GM18517 (cell line): ENCODE data around the gene ADD3.

Source experiments
- ATAC-seq: cut with Tn5 transposase; IDR thresholded peaks from one replicate; pipeline ENCODE4 v1.9.1; 2021; ENCODE audit warnings: mild to moderate bottlenecking, moderate library complexity; ENCODE audit not compliant: unreplicated experiment

The ADD3 gene

DNA sequence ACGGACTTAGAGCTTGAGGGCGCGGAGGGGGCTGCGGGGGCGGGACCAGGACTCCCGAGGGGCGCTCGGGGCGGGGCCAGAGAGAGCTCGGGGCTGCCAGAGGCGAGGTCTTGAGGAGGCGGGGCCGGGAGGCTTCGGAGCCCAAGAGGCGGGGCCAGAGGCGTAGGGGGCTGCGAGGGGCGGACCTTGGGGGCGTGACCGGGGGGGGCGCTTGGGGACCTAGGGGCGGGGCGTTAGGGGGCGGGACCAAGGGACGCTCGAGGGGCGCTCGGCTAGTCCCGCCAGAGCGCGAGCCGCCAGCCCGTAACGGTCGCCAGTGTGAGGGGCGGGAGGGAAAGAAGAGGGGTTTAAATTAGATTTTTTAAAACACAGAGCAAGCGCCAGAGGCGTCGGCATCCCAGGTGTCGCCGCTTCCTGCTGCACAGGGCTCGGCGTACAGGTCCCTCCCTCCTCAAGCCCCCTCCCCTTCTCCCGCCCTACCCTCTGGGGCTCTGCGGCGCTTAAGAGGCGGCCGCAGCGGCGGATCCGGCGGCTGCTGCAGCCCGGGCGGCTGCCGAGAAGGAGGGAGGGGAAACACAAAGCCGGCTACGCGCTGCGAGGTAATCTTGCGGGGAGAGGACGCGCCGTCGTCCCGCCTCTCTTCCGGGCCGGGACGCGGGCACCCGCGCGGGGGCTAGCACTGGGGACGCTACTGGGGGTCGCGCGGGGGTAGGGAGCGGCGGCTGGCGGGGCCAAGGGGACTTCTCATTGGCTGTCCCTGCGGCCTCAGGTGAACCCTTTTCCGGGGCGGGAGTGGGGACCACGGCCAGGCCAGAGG, at the start of gene ADD3:
Gene ADD3 (plus strand): TSS at position 284 of the 817 bp plus-strand sequence. CDS start 92,670 bp downstream, outside the sequence.
- peak; percentile 49 for ATAC-seq

GRCh38 chr10:109958059-109958458, 49.7 kb upstream of the ADD3 start:
- no peak for ATAC-seq

DNA sequence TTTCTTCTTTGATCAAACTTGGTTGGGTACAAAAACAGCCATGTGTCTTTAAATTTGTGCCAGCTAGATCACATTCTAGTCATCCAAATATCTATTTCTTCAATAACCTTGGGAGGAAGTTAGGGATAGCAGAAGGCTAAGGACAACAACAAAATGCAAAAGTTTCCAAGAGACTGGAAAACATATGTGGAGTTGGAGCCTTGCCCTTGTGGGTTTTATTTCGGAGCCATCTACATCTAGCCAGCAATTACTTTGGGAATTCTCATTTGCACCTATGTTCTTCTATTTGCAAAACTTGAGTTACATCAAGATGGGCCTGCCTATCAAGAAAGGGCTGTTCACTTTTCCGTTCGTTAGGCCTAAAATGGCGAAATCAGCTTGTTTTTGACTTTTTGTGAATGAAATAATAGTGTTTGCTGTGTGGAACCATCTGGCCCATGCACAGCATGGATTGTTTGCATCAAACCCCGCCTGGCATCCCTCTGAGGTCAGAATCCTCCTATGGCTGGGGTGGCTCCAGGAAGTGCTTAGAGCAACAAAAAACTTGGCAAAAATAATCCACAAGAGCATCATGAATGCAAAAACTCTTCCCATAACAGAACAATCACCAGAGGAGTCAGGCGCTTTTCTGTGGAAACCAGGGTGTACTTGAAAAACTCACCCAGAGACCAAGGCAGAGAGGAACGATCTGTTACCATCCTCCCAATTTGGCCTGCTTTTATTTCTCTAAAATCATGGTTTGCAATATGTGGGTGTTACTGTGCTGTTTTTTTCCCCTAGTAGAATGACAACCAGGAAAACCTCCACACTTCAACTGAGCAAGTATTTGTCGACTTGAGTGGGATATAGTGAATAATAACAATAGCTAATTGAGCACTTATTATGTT, 48.3 kb upstream of the ADD3 start:
- ATAC-seq: no peak

DNA sequence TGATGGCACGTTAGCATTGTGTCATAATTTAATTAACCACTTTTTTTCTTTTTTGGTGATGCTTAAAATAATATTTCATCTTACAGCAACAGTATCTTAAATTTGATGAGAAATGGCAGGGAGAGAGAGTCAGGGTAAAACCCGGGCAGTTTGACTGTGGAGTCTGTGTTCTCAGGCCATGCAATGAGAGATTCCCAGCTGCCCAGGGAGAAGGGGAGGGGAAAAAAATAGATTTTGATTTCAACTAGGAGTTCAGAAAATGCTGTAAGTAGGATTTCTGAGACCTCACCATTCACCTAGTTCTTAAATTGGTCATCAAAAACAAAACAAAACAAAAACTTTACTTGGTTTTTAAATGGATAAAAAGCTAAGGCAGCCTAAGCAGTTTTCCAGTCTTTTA, 47.1 kb upstream of the ADD3 start:
- no peak for ATAC-seq

DNA sequence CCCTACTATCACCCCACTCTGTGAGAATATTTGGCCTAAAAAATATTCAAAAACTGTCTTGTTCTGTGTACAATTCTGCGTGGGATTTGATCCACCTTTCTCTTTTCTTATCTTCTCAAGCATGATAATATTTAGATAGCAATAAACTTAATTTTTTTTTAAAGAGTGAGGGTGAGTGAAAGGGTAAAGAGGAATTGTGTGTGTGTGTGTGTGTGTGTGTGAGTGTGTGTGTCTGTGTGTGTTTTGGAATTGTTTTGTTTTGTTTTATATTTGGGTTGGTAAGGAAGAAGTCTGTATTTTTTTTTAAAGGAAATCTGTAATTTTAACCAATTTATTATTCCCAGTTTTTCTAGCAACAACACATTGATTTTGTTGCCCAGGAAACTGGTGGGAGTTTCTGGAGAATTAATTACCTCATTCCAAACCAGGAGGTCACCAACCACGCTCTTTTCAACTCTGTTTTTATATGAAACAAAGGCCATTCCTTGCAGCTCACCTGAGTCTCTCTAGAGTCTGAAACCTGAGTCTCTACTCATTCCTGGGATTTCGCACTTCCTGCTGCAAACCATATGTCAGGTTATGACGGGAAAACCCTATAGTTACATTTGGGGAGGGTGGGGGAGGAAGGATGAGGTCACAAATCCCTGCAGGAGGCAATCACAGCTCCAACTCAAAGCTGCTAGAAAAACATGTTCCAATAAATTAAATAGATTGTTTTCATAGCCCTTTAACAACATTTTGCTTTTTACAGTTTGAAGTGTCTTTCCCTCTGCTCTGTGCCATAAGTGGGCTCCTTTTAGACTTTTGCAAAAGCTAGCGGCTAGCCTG, 46.4 kb upstream of the ADD3 start:
- ATAC-seq: no peak

DNA sequence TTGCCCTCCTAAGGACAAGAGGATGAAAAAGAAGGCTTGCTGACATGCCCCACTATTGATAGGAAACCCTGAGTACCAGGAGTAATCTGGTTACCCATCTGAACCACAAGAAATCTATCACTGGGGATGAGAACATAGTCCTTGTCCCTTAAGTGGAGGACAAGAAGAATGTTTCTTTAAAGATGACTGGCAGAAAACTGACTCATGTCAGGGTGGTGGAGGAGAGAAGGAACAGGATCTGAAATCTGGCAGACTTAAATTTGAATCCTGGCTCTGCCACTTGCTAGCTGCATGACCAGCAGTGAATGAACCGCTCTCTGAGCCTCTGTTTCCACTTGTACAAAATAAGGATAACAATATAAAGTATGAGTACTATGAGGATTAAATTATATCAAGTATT, 45.5 kb upstream of the ADD3 start:
- no peak for ATAC-seq

GRCh38 chr10:109963439-109963838, 44.3 kb upstream of the ADD3 start:
- no peak for ATAC-seq

- no peak for ATAC-seq
Measured at GRCh38 chr10:109964318-109964717, 43.5 kb upstream of the ADD3 start.

- ATAC-seq: no peak
Measured at GRCh38 chr10:109966961-109967738, 40.6 kb upstream of the ADD3 start.

DNA sequence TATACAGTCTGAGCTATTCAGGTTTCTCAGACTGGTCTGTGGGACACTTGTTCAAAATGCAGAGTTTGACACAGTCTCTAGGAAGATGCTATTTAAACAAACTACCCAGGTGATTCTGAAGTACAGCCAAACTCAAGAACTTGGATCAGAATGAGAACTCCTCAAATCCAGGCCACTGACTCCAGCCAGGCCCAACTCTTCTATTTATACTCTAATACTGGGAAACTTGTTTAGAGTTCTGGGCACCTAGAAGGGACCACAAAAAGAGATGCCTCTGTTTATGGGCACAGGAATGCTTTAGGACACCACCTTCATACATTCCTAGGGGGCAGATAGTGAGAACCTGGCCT, 40.1 kb upstream of the ADD3 start:
- ATAC-seq: no peak

DNA sequence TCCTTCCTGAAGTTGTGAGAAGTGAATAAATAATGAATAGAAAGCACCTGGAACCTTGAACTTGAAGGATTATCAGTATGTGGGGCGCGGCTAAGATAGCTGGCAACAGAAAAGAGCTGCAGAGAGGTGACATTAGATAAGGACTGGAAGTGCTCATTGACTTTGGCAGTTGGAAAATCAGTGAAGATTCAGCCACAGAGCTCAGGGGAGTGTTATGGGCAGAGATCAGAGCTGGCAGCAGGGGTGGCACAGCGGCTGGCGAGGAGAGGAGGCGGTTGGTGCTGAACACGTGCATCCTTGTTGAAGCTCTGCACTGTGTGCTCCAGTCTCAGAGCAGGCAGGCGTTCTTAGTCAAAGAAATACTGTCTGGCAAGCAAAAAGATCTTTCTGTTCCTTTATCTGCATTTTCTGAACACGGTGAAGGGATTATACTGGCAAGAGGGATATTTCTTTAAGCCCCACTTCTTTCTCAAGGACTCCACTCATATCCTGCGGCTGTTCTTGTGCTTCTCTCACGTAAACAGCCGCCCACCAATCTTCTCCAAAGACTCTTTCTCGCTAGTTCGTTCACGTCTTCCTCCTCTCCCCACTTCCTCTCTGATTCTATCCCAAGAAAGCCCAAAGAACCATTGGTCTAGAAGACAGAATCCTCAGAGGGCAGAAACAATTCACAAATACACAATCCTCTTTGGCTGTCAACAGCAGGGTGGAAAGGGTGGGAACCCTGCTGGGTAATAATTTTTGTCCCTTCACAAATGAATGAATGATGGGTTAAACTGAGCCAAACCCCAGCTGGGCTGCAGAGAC, 38.6 kb upstream of the ADD3 start:
- ATAC-seq: no peak

DNA sequence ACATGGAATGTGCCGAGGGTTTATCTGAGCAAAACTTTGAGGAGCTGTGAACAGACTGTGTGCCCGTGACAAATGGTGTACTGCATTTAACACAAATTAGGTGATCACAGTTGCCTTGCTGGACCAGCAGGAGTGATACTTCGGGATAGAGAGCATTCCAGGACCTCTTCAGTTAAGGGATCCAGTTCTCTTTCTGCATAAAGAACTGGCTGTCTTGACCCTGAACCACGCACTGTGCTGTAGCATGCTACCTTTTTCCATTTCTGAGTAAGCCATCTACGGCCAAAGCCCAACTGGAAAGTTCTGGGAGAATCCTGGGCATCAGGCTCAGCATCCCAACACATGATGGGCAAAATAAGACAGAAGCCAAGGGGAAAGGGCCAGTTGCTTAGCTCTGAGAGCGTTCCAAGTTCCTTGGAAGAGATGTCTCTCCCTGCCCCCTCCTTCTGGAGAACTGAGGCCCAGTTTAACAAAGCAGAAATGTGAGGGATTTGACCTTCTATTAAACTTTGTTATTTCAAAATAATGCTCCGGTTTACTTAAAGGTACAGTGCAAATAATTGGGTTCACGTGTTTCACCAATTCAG, 37.9 kb upstream of the ADD3 start:
- no peak for ATAC-seq

- no peak for ATAC-seq
Measured at GRCh38 chr10:109971634-109972033, 36.1 kb upstream of the ADD3 start.

DNA sequence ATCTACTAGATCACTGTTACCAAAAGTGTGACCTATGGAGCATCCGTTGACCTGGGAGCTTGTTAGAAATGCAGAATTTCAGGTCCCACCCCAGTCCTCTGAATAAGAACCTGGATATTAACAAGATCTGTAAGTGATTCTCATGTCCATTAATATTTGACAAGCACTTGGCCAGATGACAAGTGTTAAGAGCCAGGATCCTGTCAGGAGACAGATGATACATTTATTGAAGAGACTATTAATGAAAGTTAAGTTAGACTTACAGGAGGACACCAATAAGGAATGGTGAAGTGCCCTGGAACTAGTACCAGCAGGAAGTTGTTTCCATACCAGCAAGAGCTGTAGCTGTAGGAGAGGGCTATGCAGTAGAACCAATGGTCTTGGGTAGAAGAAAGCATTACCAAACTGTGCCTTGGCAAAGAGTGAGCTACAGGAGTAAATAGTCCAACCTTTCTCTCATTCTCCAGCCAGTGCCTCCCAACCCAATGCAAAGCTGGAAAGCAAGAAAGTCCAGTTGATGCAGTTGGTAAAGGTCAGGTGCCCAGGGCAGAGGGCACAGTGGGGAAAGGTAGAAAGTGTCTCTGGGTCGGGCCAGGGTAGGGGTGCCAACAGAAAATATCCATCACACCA, 35.3 kb upstream of the ADD3 start:
- no peak for ATAC-seq

DNA sequence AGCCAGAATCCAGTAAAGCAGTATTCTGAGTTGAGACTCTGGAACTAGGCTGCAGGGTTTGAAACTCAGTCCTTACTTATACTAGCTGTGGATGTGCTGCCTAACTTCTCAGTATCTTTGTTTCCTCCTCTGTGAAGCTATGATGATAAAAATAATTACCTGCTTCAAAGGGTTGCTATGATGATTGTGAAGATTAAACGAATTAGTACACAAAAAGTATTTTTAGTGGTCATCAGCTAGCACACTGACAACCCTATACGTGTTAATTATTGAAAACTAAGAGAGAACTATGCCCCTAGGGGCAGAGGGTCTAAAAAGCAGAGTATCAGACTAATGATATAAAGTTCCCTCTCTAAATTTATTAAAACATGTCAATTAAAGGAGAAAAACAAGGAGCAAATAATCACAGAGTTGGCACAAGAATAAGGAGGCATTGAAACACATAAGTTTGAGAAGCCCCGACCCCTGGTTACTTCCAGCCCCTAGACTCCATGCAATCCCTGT, 34.4 kb upstream of the ADD3 start:
- ATAC-seq: no peak

- no peak for ATAC-seq
Measured at GRCh38 chr10:109974504-109975191, 33.1 kb upstream of the ADD3 start.

DNA sequence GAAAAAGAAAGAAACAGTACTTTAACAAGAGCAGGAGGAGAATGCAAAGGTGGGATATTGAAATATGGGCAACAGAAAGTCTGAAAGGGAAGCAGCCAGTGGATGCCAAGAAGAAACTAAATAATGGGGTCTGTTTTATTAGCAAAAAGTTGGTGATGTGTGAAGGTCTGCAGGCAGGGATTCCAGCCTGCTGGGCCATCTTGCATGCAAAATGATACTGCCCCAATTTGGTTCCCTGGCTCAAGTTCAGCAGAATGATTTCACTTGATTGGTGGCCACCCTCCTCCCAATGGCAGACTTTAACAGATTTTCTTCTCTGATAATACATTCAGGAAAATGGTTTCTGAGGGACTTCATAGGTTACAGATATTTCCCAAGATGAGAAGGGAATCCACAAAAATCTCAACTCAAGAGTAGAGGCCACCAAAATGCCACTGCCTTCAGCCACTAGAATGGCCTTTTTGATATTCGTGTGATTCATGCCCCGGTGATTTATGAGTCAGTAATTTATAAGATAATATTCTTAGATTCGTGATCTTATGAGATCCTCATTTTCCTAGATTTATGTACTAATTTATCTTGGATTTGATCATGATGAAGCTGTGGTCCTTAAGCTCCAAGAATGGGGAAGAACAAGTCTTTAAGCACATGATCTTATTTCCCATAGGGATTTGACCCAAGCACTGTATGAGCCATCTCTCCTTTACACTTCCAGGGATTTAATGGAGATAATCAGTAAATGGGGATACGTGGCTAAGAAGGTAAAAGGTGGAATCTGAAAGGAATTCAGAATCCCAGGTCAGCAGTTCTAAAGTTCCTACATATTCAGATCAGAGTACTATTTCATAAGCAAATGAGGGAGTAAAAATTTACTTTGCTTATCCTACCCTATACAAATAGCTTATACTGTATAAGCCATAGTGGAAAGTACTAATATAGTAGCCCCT, 32.3 kb upstream of the ADD3 start:
- no peak for ATAC-seq
